MM.1S (cell line): Measurements from ENCODE around the gene DUS3L.

Experiments
- CTCF ChIP-seq: fragments of 300-600 bp; sonication (generic); IDR thresholded peaks from 2 replicates; pipeline ENCODE4 v1.5.1; 2016; ENCODE audit warnings: antibody characterized with exemption, low read length, mixed read lengths
- EZH2phosphoT487 ChIP-seq: fragments of 300-600 bp; sonication (generic); IDR thresholded peaks from 2 replicates; pipeline ENCODE4 v1.6.1; 2018; ENCODE audit warnings: antibody characterized with exemption, low read length

- TF ChIP-seq EZH2phosphoT487 (no peak), CTCF (no peak)
These were observed 7.7 kb downstream of the DUS3L start for GRCh38 chr19:5782945-5783919.
